ENCODE results near the gene AVPI1. TPM values are rescaled to one million over a fixed set of nuclear protein-coding genes. Genes with fewer than 3 reads are reported as not detected.

The AVPI1 gene, protein sequence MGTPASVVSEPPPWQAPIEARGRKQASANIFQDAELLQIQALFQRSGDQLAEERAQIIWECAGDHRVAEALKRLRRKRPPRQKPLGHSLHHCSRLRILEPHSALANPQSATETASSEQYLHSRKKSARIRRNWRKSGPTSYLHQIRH
- total RNA-seq = 6.8 TPM

DNA sequence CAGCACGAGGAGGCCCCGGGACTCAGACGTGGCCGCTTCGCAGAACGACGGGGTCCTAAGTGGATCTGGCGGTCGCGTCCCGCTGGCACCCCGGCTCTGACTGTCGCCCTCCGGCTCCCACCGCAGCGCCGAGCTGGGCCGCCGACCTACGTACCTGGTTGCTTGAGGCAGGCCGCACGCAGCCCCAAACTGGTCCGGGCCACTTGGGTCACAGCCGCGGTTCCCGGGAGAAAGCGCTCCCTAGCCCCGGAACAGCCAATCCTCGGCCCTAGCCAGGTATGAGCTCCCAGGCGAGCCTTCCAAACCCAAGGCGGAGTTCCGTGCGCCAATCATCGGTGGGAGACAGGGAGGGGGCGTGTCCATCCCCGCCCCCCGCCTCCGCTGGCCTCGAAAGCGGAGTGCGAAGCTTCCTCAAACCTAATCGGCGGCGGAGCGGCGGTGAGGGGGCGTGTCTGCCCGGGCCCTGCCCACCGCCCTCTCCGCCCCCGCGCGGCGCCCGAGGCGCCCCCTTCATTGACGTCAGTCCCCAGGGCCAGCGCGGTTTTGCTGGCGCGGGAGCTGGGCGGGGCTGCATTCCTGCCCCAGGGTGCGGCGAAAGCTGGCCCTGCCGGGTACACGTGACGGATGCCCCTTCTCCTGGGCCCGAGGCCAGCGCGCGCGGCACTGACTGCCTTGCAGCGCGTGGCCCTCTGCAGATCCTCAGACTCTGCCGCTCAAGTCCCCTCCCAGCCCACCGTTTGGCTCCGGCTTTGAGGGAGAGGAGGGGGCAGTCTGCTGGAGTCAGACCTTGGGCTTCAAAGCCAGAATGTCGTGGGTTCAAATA lies at the start of gene AVPI1:
Gene AVPI1, minus strand, starts transcription at position 280 of the 823 bp plus-strand sequence. CDS start 7,336 bp downstream, outside the sequence.
- ATAC-seq = peak; percentile 94

GRCh38 chr10:97736403-97736901 lies 49.4 kb upstream of the AVPI1 start:
- peak; percentile 13 for ATAC-seq

DNA sequence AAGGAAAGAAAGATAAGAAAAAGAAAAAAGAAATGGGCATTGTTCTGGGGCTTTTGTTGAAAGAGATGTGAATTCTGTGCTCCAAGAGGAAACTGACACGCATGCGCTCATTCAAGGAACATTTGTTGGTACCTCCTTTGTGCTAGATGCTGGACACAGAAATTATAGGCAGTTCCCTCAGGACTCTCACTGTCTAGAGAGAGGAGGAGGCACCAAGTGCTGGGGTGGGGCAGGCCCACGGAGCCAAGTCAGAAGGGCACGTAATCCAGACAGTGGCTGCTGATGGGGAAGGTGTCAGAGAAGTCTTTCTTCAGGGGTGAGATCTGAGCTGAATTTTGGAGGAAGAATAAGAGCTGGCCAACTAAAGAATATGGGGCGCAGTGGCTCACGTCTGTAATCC lies 47.0 kb upstream of the AVPI1 start:
- no peak for ATAC-seq

GRCh38 chr10:97733256-97733655 lies 46.2 kb upstream of the AVPI1 start:
- ATAC-seq = no peak

GRCh38 chr10:97732052-97732359 lies 45.0 kb upstream of the AVPI1 start:
- ATAC-seq = no peak

GRCh38 chr10:97731346-97732051 lies 44.5 kb upstream of the AVPI1 start:
- peak; percentile 79 for ATAC-seq

DNA sequence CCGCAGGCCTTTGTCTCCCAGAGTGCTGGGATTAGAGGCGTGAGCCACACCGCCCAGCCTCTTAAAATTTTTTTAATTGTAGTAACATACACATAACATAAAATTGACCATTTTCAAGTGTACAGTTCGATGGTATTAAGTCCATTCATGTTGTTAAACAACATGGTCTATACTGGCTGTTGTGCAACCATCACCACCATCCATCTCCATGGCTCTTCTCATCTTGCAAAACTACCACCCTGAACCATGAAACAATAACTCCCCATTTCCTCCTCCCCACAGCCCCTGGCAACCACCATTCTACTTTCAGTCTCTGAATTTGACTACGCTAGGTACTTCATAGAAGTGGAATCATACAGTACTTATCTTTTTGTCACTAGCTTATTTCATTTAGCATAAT lies 42.0 kb upstream of the AVPI1 start:
- no peak for ATAC-seq

DNA sequence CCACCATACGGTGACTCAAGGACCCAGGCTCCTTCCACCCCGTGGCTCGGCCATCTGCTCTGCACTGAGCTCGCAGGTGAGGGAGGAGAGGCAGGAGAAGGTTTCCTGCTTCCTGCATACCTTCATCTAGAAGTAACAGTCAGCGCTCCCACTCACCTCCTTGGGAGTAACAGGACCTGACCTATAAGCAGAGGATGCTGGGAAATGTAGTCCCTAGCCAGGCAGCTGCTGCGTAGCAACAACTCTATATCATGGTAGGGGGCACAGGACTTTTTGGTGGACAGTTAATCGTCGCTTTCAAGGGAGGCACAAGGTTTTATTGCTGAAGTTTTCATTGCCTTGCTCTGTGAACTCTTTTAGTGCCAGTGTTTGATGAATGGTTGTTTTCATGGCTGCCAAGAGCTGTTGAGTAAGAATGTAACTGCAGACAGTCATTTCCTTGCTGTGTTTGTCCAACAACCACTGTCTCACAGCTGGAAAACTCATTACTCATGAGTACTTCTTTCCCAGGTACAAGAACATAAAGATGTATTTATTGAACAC lies 39.7 kb upstream of the AVPI1 start:
- ATAC-seq = peak; percentile 49

- peak; percentile 52 for ATAC-seq
Observed at GRCh38 chr10:97724341-97724941, 37.4 kb upstream of the AVPI1 start.

DNA sequence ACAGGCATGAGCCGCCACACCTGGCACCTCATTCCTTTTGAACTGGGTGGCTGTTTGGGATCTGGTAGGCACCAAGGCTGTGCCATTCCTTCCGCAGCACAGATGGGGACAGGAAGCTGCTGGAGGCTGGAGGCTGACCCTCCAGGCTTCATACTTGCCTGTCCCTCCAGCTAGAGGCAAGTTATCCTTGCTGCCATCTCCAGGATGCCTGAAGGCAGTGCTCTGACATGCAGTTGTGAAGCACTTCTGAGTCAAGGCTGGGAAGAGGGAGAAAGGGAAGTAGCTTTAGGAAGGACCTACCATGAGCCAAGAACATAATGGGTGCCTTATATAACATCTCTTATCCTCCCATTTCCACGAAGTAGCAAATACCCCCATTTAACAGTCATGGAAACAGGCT lies 36.0 kb upstream of the AVPI1 start:
- no peak for ATAC-seq

- ATAC-seq = no peak
Observed at GRCh38 chr10:97721871-97722780, 35.1 kb upstream of the AVPI1 start.

- ATAC-seq = no peak
Observed at GRCh38 chr10:97719602-97720001, 32.6 kb upstream of the AVPI1 start.

DNA sequence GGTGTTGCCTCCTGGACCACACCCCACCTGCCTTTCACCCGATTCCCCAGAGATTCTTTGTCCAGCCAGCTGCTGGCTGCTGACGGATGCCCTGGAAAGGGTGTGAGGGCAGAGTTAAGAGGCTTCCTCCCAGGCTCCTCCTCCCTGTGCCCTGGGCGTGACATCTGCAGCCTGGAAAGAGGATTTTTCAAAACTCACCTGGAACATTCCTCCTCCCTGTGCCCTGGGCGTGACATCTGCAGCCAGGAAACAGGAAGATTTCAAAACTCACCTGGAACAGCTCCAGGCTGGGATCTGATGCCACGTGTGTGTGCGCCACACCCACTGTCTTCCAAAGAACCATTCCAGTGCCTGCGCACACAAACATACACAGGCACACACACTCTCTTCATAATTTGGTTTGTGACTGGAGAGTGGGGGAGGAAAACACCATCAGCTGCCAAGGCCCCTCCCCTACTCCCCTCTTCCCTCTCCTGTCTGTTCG lies 31.7 kb upstream of the AVPI1 start:
- ATAC-seq = peak; percentile 89

GRCh38 chr10:97718178-97718577 lies 31.1 kb upstream of the AVPI1 start:
- no peak for ATAC-seq

- no peak for ATAC-seq
Observed at GRCh38 chr10:97717627-97718026, 30.6 kb upstream of the AVPI1 start.

GRCh38 chr10:97715259-97715874 lies 28.3 kb upstream of the AVPI1 start:
- ATAC-seq = no peak

DNA sequence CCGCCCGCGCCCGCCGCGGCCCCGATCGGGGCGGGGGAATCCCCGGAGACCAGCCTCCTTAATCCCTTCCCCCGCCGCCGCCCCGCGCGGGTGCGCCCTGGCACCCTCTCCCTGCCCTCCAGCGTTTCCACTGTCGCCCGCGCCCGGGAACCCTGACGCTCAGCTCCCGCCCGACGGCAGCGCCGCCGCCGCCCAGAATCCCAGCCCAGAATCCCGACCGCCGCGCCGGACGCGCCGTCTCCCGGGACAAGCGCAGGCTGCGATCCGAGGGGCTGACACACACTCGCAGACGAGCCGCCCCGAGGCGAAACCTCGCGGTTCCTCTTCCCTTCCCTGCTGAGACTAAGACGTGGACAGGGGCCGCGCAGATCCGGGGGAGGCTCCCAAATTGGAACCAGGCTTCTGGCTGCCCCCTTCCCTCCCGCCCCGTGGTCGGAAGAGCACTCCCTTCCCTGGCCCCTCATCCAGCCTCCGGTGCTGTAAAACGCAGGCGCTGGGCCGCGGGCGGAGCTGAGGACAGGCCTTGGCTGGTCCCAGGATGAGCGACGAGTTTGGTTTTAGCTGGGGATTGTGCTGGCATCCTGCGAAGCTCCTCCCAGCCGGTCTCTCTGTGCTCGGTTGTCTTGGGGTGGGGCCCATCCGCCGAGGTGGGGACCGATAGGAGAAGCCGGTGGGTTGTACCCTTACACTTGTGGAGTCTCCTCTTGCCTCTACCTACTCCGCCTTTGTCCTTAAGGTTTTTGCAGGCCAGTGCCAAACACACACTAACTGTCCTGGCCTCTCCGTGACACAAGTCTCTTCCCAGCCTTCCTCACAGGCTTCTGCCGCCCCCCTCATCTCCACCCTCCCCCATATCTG lies 27.6 kb upstream of the AVPI1 start:
- ATAC-seq = peak; percentile 75

GRCh38 chr10:97713826-97714400 lies 26.9 kb upstream of the AVPI1 start:
- peak; percentile 81 for ATAC-seq

GRCh38 chr10:97713339-97713825 lies 26.3 kb upstream of the AVPI1 start, which contains the start of gene MARVELD1:
Gene MARVELD1, plus strand, starts transcription at chr10:97713730. Its CDS starts 147 bp downstream, at chr10:97713877.
- ATAC-seq = no peak
